ENCODE data around the gene RFX6. TPM values are rescaled to one million over a fixed set of nuclear protein-coding genes. Genes with fewer than 3 reads are reported as not detected.

RFX6 gene
- total RNA-seq, 2 experiments from 2014 or later = not detected

DNA sequence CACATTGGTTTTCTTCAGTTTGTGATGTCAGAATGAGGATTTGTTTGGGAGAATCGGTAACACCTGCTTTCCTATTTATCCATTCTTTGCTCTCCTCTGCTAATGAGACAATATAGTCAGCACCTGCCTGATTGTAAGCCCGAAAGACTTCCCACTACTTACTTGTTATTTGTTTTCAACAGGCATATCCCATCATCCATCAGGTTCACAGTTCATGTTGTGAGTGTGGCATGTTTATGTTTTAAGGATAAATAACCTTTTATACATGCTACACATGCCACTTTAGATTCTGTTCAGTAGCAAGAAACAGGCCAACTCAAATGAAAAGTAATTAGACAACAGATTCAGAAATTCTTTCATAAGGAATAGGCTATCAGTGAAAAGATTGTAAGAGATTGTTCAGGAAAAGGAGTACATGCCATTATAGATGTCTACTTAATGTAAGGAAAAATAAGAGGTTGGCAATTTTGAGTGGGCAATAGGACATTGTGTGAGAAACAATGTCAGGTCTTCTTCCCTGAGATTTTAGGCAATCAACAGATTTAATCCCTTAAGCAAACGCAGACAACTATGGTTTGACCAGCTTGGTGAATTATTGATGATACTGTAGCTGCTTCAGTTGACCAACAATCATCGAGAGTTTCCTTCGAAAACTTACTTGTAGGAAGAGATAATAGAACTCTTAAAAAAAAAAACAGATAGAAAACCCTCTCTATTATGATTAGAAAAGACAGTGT, 40.3 kb upstream of the RFX6 start:
- no peaks in the 10 kb centered on the region for H3K9me3 Mint-ChIP-seq
- POLR2A ChIA-PET = no interaction called here
- CTCF ChIA-PET = no interaction called here
- no peaks in the 10 kb centered on the region for H3K36me3 Mint-ChIP-seq (ENCODE audit: low read depth)
- H3K27ac Mint-ChIP-seq = no peak overlapping the region
- no peaks in the 10 kb centered on the region for H3K4me1 Mint-ChIP-seq (ENCODE audit: low read depth)
- DNase-seq (no peak), ATAC-seq (no peak)
- H3K4me3 Mint-ChIP-seq = no peak overlapping the region
- TF ChIP-seq, protein P1, sequence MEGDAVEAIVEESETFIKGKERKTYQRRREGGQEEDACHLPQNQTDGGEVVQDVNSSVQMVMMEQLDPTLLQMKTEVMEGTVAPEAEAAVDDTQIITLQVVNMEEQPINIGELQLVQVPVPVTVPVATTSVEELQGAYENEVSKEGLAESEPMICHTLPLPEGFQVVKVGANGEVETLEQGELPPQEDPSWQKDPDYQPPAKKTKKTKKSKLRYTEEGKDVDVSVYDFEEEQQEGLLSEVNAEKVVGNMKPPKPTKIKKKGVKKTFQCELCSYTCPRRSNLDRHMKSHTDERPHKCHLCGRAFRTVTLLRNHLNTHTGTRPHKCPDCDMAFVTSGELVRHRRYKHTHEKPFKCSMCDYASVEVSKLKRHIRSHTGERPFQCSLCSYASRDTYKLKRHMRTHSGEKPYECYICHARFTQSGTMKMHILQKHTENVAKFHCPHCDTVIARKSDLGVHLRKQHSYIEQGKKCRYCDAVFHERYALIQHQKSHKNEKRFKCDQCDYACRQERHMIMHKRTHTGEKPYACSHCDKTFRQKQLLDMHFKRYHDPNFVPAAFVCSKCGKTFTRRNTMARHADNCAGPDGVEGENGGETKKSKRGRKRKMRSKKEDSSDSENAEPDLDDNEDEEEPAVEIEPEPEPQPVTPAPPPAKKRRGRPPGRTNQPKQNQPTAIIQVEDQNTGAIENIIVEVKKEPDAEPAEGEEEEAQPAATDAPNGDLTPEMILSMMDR (IDR thresholded peaks at IDR 0.05) = no peak
- intact Hi-C loops (cut with micrococcal nuclease) = no loop called here
- no peaks in the 10 kb centered on the region for H3K27me3 Mint-ChIP-seq

DNA sequence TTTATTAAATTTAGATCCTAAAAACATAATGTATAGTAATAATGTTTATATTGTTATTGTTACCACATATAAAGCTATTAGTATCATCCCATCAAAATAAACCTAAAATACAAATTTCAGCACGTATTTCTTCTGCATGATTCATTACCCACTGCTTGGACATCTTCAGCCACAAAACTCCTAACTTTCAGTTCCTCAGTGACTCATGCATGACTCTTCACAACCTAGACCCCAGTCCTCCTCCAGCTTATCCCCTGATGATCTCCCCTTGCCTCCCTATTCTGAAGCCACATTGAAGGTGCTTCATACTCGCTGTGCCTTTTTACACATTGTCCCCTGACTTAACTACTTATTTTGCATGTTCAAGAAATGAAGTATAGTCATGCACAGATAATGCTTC, 37.0 kb upstream of the RFX6 start:
- POLR2A ChIA-PET = no interaction called here
- intact Hi-C loops (cut with micrococcal nuclease) = no loop called here
- ATAC-seq = no peak

DNA sequence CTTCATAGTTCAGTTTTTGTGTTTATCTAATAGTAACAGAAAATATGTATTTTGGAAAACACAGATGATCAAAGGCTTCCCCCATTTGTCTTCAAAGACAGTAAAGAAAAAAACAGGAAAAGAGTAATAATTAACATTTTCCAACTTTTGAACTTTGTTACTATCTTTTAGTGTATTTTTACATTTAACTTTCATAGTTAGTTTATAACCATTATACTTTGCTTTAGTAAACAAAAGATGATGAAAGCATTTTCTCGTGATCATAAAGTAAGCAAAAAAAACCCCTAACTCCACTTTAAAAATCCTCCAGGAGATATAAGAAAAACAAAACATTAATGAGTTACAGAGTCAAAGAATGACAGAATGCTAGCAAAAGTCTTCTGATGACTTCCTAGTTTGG, 34.6 kb upstream of the RFX6 start:
- no peak overlapping the region for H3K4me3 Mint-ChIP-seq
- TF ChIP-seq, protein P1 (IDR thresholded peaks at IDR 0.05) = no peak
- ChIA-PET POLR2A (no interaction called here), CTCF (interaction anchor here (1.0 kb wide), 1 partner anchor 10 kb away, joined by 3 read pairs; no protein-coding TSS in a partner anchor)
- H3K27me3 Mint-ChIP-seq = no peaks in the 10 kb centered on the region
- DNase-seq = no peak
- intact Hi-C loops (cut with micrococcal nuclease) = no loop called here
- H3K9me3 Mint-ChIP-seq = no peaks in the 10 kb centered on the region
- no peak overlapping the region for H3K27ac Mint-ChIP-seq
- no peaks in the 10 kb centered on the region for H3K4me1 Mint-ChIP-seq (ENCODE audit: low read depth)
- H3K36me3 Mint-ChIP-seq (ENCODE audit: low read depth) = no peaks in the 10 kb centered on the region
- no peak for ATAC-seq

More for the DNA sequence above, 37.0 kb upstream of the RFX6 start:
- CTCF ChIA-PET = no interaction called here
- H3K9me3 Mint-ChIP-seq = no peaks in the 10 kb centered on the region
- DNase-seq = no peak
- H3K4me3 Mint-ChIP-seq = no peak overlapping the region
- no peak overlapping the region for H3K27ac Mint-ChIP-seq
- no peaks in the 10 kb centered on the region for H3K27me3 Mint-ChIP-seq
- H3K36me3 Mint-ChIP-seq (ENCODE audit: low read depth) = no peaks in the 10 kb centered on the region
- TF ChIP-seq, protein P1 (IDR thresholded peaks at IDR 0.05) = no peak
- H3K4me1 Mint-ChIP-seq (ENCODE audit: low read depth) = no peaks in the 10 kb centered on the region

DNA sequence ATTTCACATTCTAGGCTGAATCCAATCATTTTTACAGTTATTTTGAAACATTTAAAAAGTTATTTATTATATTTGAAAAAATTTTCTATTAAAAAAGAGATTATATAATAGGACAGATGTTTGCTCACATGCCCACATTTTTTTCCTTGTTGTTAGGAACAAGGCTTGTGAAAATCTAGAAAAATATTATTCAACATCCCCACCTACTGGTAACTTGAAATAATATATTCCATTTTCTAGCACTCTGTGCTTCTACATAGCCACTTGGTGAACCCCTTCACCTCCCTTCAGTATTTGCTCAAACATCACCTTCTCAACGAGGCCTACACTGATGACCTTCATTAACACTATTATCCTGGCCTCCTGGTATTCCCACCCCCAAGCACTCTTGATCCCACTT, 29.8 kb upstream of the RFX6 start:
- Mint-ChIP-seq H3K27ac (no peak overlapping the region), H3K4me3 (no peak overlapping the region), H3K36me3 (ENCODE audit: low read depth) (no peaks in the 10 kb centered on the region), H3K4me1 (ENCODE audit: low read depth) (no peaks in the 10 kb centered on the region), H3K27me3 (no peaks in the 10 kb centered on the region), H3K9me3 (no peaks in the 10 kb centered on the region)
- intact Hi-C loops (cut with micrococcal nuclease) = loop anchor here (5.0 kb wide), 2 partner anchors 65 to 310 kb away; no protein-coding TSS in a partner anchor
- DNase-seq (no peak), ATAC-seq (no peak)
- TF ChIP-seq, protein P1 (IDR thresholded peaks at IDR 0.05) = peak; percentile 27
- ChIA-PET CTCF (interaction anchor here (0.7 to 1.1 kb wide), 4 partner anchors 37 to 312 kb away, joined by 3 to 5 read pairs (median 3); no protein-coding TSS in a partner anchor), POLR2A (no interaction called here)

DNA sequence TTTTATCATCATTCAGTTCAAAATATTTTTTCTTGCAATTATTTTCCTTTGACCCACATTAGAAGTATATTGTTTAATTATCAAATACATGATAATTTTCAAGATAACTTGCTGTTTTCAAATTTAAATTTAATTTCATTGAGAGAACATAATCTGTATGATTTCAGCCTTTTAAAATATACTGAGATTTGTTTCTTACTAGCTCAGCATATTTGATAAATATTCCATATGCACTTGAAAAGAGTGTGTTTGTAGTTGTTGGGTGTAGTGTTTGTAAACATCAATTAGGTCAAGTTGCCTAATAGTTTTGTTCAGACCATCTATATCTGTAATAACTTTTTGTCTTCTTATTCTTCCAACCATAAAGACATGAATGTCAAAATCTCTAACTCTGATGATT, 19.0 kb upstream of the RFX6 start:
- Mint-ChIP-seq H3K4me1 (ENCODE audit: low read depth) (no peaks in the 10 kb centered on the region), H3K36me3 (ENCODE audit: low read depth) (no peaks in the 10 kb centered on the region), H3K27me3 (no peaks in the 10 kb centered on the region), H3K27ac (no peak overlapping the region), H3K9me3 (peaks cover 14% of the 10 kb centered on the region), H3K4me3 (no peak overlapping the region)
- DNase-seq = no peak
- intact Hi-C loops (cut with micrococcal nuclease) = no loop called here
- ChIA-PET CTCF (no interaction called here), POLR2A (no interaction called here)
- ATAC-seq = no peak
- TF ChIP-seq, protein P1 (IDR thresholded peaks at IDR 0.05) = no peak
